NCI-H526 treated with DMSO at 0.1 percent for 48 hours (cell line): ENCODE data around the gene ZNF688.
"Not testable (repeated sequence)": the region's sequence is repeated elsewhere in the genome, so short reads cannot be mapped to it uniquely, and the experiment has no call there.

Experiments used
- DNase-seq: peaks from one replicate; lab custom pipeline; 2025; lab: John Stamatoyannopoulos, UW

The ZNF688 gene

GRCh38 chr16:30557707-30557956 is 13.9 kb downstream of the ZNF688 start:
- no peak for DNase-seq

GRCh38 chr16:30556125-30556473 is 15.4 kb downstream of the ZNF688 start:
- DNase-seq, result no peak

- no peak for DNase-seq
Measured at GRCh38 chr16:30555315-30556124, 16.0 kb downstream of the ZNF688 start.

- DNase-seq, result no peak
Measured at GRCh38 chr16:30554557-30555314, 16.8 kb downstream of the ZNF688 start.

- no peak for DNase-seq
Measured at GRCh38 chr16:30553393-30553899, 18.1 kb downstream of the ZNF688 start.

- DNase-seq, result no peak
Measured at GRCh38 chr16:30552956-30553355, 18.6 kb downstream of the ZNF688 start.

- DNase-seq, result no peak
Measured at GRCh38 chr16:30551781-30552180, 19.7 kb downstream of the ZNF688 start.

GRCh38 chr16:30548416-30549253 is 22.9 kb downstream of the ZNF688 start:
- DNase-seq, result no peak

GRCh38 chr16:30546115-30546514 is 25.4 kb downstream of the ZNF688 start:
- DNase-seq, result no peak

GRCh38 chr16:30543067-30543466 is 28.4 kb downstream of the ZNF688 start:
- DNase-seq, result no peak

- DNase-seq, result no peak
Measured at GRCh38 chr16:30541502-30542329, 29.8 kb downstream of the ZNF688 start.

- not testable (repeated sequence) for DNase-seq
Measured at GRCh38 chr16:30540916-30541464, 30.5 kb downstream of the ZNF688 start.

GRCh38 chr16:30539986-30540526 is 31.5 kb downstream of the ZNF688 start:
- DNase-seq, result peak; percentile 82

- no peak for DNase-seq
Measured at GRCh38 chr16:30539000-30539964, 32.2 kb downstream of the ZNF688 start.

GRCh38 chr16:30536391-30537024 is 35.0 kb downstream of the ZNF688 start:
- not testable (repeated sequence) for DNase-seq

- DNase-seq, result no peak
Measured at GRCh38 chr16:30535777-30536190, 35.7 kb downstream of the ZNF688 start.

GRCh38 chr16:30535106-30535776 is 36.3 kb downstream of the ZNF688 start:
- DNase-seq, result no peak

- peak; percentile 73 for DNase-seq
Measured at GRCh38 chr16:30534368-30535105, 37.0 kb downstream of the ZNF688 start, which contains the start of gene ZNF747. Gene ZNF747, minus strand, starts transcription at chr16:30534858. Its CDS starts 179 bp downstream, at chr16:30534679.
